Sigmoid colon (tissue), 4 donors: ENCODE data around the gene NUPR1.
A peak's percentile ranks its signal among the peaks of the same experiment; 100 is the strongest.

Experiments used
- EP300 ChIP-seq, 4 donors: sonication (generic); formaldehyde crosslinking; IDR thresholded peaks; one replicate each; pipeline ENCODE4 v1.6.1; 2017; ENCODE audit warnings: antibody characterized with exemption in 4 of 4
- POLR2A ChIP-seq, 2 donors: fragments of 450-650 bp; IDR thresholded peaks; one replicate each; pipeline ENCODE4 v1.6.1; 2016; ENCODE audit warnings: antibody characterized with exemption in 2 of 2, mild to moderate bottlenecking in 2 of 2, moderate library complexity in 2 of 2
- POLR2AphosphoS5 ChIP-seq, 4 donors: sonication (generic); formaldehyde crosslinking; IDR thresholded peaks; one replicate each; pipeline ENCODE4 v1.6.1; 2017; ENCODE audit warnings: antibody characterized with exemption in 4 of 4
- TF ChIP-seq, protein P1 (sequence below), 4 experiments: fragments of 450-650 bp in 3 of 4; fragments of 200-600 bp in 1 of 4; IDR thresholded peaks; one replicate each; pipeline ENCODE4 v1.5.1; 2016 to 2019; ENCODE audit warnings: antibody characterized with exemption in 4 of 4, mild to moderate bottlenecking in 3 of 4, moderate library complexity in 2 of 4

DNA sequence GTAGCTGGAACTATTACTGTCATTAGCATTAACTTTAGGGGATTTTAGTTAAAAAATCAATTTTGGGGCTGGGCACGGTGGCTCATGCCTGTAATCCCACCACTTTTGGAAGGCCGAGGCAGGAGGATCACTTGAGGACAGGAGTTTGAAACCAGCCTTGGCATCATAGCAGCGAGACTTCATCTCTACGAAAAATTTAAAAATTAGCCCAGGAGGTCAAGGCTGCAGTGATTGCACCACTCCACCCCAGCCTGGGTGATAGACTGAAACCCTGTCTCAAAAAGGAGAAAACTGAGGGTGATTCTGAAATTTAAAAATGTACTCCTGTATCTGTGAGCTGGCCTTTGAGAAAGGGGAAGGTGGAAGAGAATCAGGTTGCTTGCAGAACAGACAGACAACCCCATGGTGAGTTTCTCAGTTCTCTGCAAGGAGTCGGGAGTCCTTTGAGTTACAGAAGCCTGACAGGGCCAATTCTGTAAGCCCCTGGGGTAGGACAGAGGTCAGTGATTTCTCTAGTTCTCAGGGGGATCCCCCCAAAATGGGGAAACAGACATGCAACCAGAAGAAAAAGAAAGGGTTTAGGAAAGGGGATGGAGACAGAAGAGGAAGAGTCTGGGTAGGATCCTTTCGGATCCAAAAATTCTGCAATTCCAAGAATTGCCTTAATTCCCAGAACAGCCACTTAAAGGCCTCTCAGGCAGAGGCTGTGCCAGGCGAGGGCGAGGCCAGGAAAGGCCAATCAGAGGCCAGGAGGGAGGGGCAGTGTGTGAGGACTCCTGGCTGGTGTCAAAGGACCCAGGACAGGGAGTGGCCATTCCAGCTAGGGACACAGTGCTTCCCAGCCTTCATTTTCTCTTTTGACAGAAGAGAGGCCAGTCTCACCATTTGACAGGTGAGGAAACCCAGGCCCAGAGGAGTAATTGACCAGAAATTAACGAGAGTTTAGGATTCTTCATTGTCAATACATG lies 6.7 kb downstream of the NUPR1 start:
- TF ChIP-seq, protein P1, sequence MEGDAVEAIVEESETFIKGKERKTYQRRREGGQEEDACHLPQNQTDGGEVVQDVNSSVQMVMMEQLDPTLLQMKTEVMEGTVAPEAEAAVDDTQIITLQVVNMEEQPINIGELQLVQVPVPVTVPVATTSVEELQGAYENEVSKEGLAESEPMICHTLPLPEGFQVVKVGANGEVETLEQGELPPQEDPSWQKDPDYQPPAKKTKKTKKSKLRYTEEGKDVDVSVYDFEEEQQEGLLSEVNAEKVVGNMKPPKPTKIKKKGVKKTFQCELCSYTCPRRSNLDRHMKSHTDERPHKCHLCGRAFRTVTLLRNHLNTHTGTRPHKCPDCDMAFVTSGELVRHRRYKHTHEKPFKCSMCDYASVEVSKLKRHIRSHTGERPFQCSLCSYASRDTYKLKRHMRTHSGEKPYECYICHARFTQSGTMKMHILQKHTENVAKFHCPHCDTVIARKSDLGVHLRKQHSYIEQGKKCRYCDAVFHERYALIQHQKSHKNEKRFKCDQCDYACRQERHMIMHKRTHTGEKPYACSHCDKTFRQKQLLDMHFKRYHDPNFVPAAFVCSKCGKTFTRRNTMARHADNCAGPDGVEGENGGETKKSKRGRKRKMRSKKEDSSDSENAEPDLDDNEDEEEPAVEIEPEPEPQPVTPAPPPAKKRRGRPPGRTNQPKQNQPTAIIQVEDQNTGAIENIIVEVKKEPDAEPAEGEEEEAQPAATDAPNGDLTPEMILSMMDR (IDR thresholded peaks at IDR 0.05): no peak
- TF ChIP-seq POLR2A (IDR thresholded peaks at IDR 0.05) (peak in 1 of 2 donors; percentile 58), EP300 (IDR thresholded peaks at IDR 0.05) (no peak), POLR2AphosphoS5 (IDR thresholded peaks at IDR 0.05) (peak; percentile 54 to 59 (median 58))
